Left lung (tissue), 10 donors: ENCODE results near the gene RRH. TPM values are rescaled to one million over a fixed set of nuclear protein-coding genes. Genes with fewer than 3 reads are reported as not detected.

Experiments
- ATAC-seq: fragments of 200-7000 bp; cut with Tn5 transposase; one replicate; pipeline ENCODE4 v1.9.1; 2020; ENCODE audit warnings: moderate library complexity
- DNase-seq, 4 donors: peaks; one replicate each; pipeline ENCODE4 v3.0.0-alpha.2; 2013 to 2020
- H3K27ac ChIP-seq, 2 donors: fragments of 200-600 bp; sonication (generic) in 1 of 2; one replicate each; pipeline versions ENCODE4 v1.5.0 to v1.8.0; 2020 to 2021
- H3K27me3 ChIP-seq, 2 donors: fragments of 200-600 bp; sonication (generic) in 1 of 2; one replicate each; pipeline versions ENCODE4 v1.5.0 to v1.8.0; 2020 to 2021
- H3K36me3 ChIP-seq, 2 donors: fragments of 200-600 bp; sonication (generic) in 1 of 2; one replicate each; pipeline versions ENCODE4 v1.5.0 to v1.8.0; 2020 to 2021
- H3K4me1 ChIP-seq, 2 donors: fragments of 200-600 bp; one replicate each; pipeline ENCODE4 v1.8.0; 2021
- H3K4me3 ChIP-seq, 2 donors: fragments of 200-600 bp; sonication (generic) in 1 of 2; one replicate each; pipeline versions ENCODE4 v1.5.0 to v1.8.0; 2020 to 2021; ENCODE audit warnings: mild to moderate bottlenecking in 1 of 2
- H3K9me3 ChIP-seq, 2 donors: fragments of 200-600 bp; sonication (generic) in 1 of 2; one replicate each; pipeline versions ENCODE4 v1.5.0 to v1.8.0; 2020 to 2021
- CTCF ChIP-seq, 2 donors: fragments of 200-600 bp; sonication (generic) in 1 of 2; IDR thresholded peaks; one replicate each; pipeline versions ENCODE4 v1.5.0 to v1.8.0; 2021; ENCODE audit warnings: antibody characterized with exemption in 2 of 2
- intact Hi-C, 2 donors: fragments of 100-400 bp; cut with DNase I; formaldehyde crosslinking; loops; one replicate each; pipeline versions ENCODE4 v1.11.2 to v1.14.2; 2022
- polyA plus RNA-seq, 6 donors: library from polyadenylated mRNA; unstranded; fragments of 120-200 nt; gene quantifications; one replicate each; pipeline ENCODE4 v1.2.1, GENCODE V29; 2013; ENCODE audit not compliant: insufficient read length in 6 of 6
- total RNA-seq, 2 donors: library from RNA; stranded (reverse); fragmentation: NEBNext Ultra II Directional; extraction: Animal tissue kit (Norgen Biotek cat#: 25700); gene quantifications; one replicate each; pipeline ENCODE4 v1.2.1, GENCODE V29; 2021
- donor health status: DM: no; HTN: yes; CAD: no.
- donor health status: DM: no; HTN: no; CAD: no.

Gene RRH
- total and polyA plus RNA-seq, 8 donors: 0.23 to 0.89 (median 0.51) TPM

- Histone ChIP-seq H3K27ac (no peak overlapping the region), H3K36me3 (peaks cover 0 to 39% of the 10 kb centered on the region in 2 donors), H3K27me3 (no peaks in the 10 kb centered on the region), H3K9me3 (no peaks in the 10 kb centered on the region), H3K4me3 (no peak overlapping the region), H3K4me1 (peaks cover 12% of the 10 kb centered on the region in 2 donors)
- intact Hi-C loops: no loop called here
- TF ChIP-seq CTCF (IDR thresholded peaks at IDR 0.05): no peak
- DNase-seq (no peak), ATAC-seq (no peak)
These were observed 9.5 kb upstream of the RRH start for GRCh38 chr4:109818268-109818667.

- Histone ChIP-seq H3K36me3 (peaks cover 0 to 60% of the 10 kb centered on the region in 2 donors), H3K27me3 (no peaks in the 10 kb centered on the region), H3K4me1 (peaks cover 12% of the 10 kb centered on the region in 2 donors), H3K4me3 (no peak overlapping the region), H3K9me3 (no peaks in the 10 kb centered on the region), H3K27ac (no peak overlapping the region)
- no peak for TF ChIP-seq CTCF (IDR thresholded peaks at IDR 0.05)
- intact Hi-C loops: no loop called here
- ATAC-seq (no peak), DNase-seq (no peak)
These were observed 7.2 kb upstream of the RRH start for GRCh38 chr4:109820563-109820962.

- no peak for DNase-seq
- ATAC-seq: no peak
- no peaks in the 10 kb centered on the region for H3K27me3 ChIP-seq
- H3K4me3 ChIP-seq: no peak overlapping the region
- peaks cover 0 to 65% of the 10 kb centered on the region in 2 donors for H3K36me3 ChIP-seq
- no peak overlapping the region for H3K27ac ChIP-seq
- intact Hi-C loops: no loop called here
- TF ChIP-seq CTCF (IDR thresholded peaks at IDR 0.05): no peak
- peaks cover 10 to 12% of the 10 kb centered on the region in 2 donors for H3K4me1 ChIP-seq
- no peaks in the 10 kb centered on the region for H3K9me3 ChIP-seq
These were observed 6.6 kb upstream of the RRH start for GRCh38 chr4:109821185-109821584.

- Histone ChIP-seq H3K4me3 (no peak overlapping the region), H3K27ac (no peak overlapping the region), H3K27me3 (no peaks in the 10 kb centered on the region), H3K4me1 (no peaks in the 10 kb centered on the region), H3K36me3 (peaks cover 0 to 39% of the 10 kb centered on the region in 2 donors), H3K9me3 (no peaks in the 10 kb centered on the region)
- intact Hi-C loops: loop anchor here in 1 of 2 donors (5.0 kb wide), 1 partner anchor 404 kb away; no protein-coding TSS in a partner anchor
- peak; percentile 66 for ATAC-seq
- DNase-seq: no peak
- TF ChIP-seq CTCF (IDR thresholded peaks at IDR 0.05): peak; percentile 35 to 42
These were observed 1.1 kb upstream of the RRH start for GRCh38 chr4:109826719-109827118.

- H3K27ac ChIP-seq: no peak overlapping the region
- H3K27me3 ChIP-seq: no peaks in the 10 kb centered on the region
- no peaks in the 10 kb centered on the region for H3K4me1 ChIP-seq
- no peak overlapping the region for H3K4me3 ChIP-seq
- DNase-seq: no peak
- intact Hi-C loops: no loop called here
- TF ChIP-seq CTCF (IDR thresholded peaks at IDR 0.05): no peak
- no peaks in the 10 kb centered on the region for H3K9me3 ChIP-seq
- no peaks in the 10 kb centered on the region for H3K36me3 ChIP-seq
- ATAC-seq: no peak
These were observed 6.0 kb downstream of the RRH start for GRCh38 chr4:109833756-109834155.
